GM18867 (cell line): ENCODE results near the gene GNB1.

Experiments used
- ATAC-seq: cut with Tn5 transposase; IDR thresholded peaks from one replicate; pipeline ENCODE4 v1.9.1; 2021; ENCODE audit warnings: mild to moderate bottlenecking, moderate library complexity; ENCODE audit not compliant: unreplicated experiment

GNB1 gene

DNA sequence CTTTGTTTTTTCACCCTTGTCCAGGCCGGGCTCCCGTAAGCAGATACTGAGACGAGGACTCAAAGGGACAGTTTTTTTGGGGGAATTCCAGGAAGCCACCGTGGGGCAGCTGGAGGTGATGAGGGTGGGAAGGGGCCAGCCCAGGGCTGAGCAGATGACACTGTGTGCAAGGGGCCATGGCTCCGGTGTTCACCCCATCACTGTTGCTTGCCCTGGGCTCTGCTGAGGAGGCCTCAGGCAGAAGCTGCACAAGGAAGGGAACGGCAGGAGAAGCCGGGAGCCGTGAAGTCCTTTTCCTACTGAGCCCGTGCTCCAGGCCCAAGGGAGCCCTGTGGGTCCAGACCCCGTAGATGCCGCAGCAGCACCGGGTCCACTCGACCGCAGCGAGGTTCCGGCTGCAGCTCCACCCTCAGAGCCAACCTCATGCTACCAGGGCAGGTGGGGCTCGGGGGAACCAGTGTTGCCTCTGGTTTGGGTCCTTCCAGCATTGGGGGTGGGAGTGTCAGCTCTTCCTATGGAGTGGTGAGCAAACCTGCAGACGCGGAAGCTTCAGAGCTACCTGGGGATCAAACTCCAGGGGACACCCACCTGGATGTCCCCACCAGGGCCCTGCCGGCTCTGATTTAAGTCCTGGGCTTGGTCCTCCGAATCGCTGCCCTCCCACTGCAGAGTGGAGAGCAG, 19.9 kb upstream of the GNB1 start:
- ATAC-seq = no peak

DNA sequence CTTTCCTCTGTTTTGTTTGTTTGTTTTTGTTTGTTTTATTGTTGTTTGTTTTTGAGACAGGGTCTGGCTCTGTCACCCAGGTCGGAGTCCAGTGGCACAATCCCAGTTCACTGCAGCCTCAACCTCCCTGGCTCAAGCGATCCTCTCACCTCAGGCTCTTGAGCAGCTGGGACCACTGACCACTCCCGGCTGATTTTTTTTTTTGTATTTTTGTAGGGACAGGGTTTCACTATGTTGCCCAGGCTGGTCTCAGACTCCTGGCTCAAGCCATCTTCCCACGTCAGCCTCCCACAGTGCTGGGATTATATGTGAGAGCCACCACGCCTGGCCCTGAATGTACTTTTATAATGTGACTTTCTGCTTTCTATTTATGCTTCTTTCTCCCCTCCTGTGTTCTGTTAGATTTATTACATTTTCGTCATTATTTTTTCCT, 19.2 kb upstream of the GNB1 start:
- no peak for ATAC-seq

DNA sequence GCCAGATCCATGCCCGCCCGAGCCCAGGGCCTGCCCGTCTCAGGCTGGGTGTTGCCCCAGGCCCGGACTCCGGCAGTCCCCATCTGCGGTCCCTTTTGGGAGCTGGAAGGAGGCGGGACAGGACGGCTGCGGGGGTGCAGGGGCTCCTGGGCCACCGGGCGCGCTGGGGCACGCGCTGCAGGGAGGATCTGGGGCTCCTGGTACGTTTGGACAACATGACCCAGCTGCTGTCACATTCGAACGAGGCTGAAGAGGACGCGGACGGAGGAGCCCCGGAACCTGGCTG, 17.6 kb upstream of the GNB1 start:
- ATAC-seq = no peak

DNA sequence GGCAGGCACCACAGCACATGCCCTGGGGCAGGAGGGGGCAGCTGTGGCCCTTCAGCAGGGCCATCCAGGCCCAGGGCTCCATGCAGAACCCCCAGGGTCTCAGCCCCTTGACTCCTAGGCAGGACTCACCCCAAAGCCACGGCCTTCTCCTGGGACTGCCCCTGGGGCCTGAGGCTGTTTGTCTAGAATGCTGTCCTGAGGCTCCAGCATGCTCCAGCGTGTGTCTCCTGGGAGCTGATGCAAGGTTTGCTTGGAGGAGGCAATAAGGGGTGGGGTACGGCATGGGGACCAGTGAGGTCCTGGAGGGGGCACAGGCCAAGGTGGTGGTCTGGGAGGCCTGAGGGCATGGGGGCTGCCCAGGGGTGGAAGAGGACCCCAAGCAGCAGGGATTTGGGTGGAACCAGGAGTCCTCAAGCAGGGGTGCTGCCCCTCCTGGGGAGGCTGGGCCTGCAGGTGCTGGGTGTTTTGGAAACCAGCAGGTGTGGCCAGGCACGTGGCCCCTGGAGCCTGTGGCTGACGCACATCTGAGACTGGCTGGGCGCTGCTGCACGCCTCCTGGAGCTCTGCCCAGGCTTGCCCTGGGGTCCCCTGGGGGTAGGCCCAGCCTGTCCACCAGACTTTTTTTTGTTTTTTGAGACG, 16.3 kb upstream of the GNB1 start:
- ATAC-seq = no peak

DNA sequence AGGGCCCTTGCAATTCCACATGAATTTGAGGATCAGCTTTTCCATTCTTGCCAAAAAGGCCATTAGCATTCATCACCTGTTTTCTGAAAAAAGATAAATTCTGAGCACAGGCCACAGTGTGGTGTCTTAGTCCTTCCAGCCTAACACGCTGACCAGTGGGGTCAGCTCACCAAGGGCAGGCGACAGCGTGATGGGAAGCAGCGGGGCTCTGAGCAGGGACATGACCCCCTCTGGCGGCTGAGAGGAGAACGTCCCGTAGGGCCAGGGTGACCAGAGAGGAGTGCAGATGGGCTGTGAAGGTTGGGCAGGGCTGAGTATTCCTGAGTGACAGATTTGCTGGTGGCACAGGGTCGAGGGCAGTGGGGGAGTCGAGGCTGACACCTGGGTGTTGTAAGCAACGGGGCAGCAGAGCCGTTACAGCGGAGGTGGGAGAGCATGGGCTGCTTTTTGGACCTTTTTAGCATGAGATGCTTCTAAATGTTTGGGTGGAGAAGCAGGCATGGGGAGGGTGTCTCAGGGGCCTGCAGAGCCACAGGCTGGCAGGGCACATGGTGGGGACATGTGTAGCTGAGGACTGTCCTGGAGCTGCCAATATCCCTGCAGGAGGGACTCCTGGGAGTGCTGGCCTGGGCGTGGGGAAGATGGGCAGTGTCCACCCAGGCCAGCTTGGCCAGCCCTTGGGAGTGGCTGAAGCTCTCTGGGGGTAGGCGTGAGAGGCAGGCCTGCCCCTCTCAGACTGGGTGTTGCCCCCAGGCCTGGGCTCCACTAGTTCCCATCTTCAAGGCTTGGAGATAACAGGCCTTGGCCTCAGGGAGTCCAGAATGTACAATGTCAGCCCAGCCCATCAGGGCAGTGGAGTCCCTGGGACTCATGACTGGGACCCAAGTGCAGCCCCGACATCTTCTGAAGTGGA, 15.6 kb upstream of the GNB1 start:
- ATAC-seq = no peak

DNA sequence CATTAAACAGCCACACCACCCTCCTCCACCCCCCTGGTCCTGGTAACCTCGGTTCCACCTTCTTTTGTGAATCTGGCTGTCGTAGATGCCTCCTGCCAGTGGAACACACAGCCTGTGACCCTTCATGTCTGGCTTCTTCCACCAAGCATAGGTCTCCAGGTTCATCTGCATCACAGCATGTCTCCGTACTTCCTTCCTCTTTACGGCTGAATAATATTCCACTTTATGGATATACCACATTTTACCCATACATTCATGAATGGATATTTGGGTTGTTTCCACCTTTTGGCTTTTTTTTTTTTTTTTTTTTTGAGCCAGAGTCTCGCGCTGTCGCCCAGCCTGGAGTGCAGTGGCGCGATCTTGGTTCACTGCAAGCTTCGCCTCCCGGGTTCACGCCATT, 12.3 kb upstream of the GNB1 start:
- no peak for ATAC-seq

DNA sequence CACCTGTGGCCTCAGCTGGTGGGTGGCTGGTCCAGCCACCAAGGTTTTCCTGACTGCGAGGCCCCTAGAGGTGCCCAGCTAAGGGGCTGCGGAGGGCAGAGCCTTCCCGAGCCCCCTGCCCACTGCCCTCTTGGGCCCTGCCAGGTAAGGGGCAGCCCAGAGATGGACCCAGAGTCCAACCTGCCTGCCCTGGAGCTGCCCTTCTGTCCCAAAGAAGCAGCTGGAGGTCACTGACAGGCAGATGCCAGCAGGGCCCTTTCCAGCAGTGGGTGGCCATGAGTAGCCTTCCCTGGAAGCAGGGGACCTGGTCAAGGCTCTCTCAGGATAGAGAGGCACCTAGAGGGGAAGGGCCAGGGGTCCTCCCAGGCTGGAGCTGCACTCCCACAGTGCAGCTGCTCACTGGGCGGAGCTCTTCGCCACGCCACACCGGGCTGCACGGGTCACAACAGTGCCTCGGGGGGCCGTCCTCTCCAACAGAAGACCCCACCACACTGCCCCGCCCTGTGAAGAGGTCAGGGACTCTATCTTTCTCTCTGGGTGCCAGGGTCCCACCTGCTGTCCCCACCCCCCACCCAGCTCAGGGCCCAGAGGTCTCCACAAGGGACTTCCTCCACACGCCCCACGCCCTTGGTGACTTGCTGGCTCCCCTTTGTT, 10.9 kb upstream of the GNB1 start:
- no peak for ATAC-seq

DNA sequence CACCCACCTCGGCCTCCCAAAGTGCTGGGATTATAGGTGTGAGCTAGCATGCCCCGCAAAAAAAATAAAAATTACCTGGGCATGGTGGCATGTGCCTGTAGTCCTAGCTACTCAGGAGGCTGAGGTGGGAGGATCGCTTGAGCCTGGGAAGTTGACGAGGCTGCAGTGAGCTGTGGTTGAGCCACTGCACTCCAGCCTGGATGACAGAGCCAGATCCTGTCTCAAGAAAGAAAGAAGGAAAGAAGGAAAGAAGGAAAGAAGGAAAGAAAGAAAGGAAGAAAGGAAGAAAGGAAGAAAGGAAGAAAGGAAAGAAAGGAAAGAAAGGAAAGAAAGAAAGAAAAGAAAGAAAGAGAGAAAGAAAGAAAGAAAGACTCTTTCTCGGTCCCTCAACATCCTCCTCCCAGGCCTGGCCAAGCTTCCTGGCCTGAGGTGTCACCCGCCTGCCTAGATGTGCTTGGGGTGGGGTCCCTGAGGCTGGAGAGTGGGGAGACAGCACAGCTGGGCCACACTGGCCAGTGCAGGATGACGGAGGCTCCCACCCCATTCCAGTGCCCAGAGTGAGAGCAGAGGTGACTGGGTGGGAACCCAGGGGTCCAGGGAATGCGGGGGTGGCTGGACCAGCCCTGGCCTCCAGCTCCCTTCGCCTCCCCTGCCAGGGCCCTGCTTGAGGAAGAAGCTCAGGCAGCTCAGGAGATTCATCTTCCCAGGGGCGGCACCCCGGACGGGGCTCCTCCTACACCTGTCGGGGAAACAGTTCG, 10.2 kb upstream of the GNB1 start:
- no peak for ATAC-seq

DNA sequence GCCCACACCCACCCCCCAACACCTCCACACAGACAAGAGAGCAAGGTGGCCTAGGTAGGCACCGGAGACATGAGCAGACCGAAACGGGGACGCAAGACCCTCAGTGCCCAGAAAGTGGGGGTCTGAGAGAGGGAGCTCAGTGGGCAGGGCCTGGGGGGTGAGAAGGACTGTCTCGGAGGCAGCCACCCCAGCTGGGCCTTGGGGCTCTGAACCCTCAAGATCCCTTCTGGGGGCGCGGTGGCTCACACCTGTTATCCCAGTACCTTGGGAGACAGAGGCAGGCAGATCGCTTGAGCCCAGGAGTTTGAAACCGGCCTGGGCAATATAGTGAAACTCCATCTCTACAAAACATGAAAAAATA, 9.1 kb upstream of the GNB1 start:
- no peak for ATAC-seq

DNA sequence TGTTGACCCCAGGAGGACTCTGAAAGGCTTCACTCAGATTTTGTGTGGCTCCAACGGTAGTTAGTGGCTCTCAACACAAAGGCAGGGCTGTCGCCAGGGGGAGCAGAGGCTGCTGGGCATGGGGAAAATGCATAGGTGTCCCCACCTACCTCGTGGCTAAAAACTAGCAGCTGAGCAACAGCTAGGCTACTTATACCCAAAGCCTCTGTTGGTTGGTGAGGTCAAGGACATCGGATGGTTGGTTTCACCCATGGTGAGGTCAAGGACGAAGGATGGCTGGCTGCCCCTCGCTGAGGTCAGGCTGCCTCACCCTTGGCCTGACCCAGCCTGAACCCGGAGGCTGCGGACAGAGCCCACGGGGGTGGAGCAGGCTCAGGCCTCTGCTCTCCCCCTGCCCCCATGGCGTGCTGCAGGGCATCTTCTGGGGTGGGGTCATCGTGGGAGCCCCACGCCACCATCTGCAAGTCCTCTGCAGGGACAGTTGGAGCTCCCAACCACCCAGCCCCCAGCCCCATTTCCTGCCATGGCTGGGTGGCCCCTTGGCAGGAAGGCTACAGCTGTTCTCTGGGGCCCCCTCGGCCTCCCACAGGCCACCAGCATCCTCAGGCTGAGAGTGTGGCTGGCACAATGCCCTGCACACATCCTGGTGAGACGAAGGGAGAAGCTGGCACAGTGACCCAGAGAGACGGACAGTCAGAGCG, 8.5 kb upstream of the GNB1 start:
- ATAC-seq = no peak

DNA sequence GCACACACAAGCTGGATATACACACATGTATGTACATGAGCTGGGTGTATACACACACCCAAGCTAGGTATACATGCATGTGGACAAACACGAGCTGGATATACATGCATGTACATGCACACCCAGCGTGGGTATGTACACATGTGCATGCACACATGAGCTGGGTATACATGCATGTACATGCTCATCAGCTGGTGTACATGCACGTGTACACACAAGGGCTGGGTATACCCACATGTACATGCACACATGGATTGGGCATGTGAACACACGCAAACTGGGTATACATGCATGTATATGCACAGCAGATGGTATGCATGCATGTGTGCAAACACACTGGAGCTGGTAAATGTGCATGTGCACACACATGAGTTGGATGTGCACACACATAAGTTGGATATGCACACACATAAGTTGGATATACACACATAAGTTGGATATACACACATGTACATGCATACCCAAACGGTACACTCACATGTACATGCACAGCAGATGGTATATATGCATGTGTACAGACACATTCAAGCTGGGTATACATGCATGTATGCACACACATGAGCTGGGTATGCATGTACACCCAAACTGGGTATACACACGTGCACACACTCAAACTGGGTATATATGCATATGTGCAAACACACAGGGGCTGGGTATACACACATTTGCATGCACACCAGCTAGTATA, 7.5 kb upstream of the GNB1 start:
- ATAC-seq = no peak

DNA sequence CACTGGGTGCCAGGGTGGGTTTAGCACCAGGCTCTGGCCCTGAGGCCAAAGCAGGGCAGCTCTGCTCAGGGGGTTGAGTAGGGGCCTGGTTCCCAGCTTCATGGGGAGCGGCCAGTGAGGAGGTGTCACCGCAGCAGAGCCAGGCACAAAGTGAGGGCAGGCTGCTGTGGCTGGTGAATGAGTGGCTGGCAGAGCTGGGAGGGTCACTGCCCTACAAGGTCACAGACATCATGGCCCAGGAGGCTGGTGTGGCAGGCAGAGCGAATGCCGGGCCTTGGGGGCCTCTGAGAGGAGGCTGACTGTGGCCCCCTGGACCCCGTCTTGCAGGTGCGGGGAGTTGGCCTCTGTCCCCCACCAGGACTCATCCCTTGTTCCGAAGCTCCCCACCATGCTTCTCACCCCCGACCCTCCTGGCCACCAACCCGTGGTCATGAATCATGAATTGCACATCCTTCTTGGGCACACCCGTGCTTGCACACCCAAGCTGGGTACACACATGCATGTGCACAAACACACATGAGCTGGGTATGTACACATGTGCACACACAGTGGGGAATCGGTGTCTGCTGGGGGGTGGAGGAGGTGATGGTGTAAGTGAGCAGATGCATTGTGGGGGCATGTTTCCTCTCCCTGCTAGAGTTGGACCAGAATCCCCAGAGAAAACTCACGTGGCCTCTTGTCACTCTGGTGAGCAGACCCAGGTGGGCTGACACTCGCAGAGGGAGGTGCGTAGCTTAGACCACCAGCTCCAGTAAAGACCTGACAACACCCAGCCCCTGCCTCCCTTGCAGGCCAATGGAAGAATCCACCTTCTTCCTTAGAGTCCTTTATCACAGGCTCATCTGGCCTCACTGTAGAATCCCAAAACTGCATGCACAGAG, 4.8 kb upstream of the GNB1 start:
- ATAC-seq = no peak

DNA sequence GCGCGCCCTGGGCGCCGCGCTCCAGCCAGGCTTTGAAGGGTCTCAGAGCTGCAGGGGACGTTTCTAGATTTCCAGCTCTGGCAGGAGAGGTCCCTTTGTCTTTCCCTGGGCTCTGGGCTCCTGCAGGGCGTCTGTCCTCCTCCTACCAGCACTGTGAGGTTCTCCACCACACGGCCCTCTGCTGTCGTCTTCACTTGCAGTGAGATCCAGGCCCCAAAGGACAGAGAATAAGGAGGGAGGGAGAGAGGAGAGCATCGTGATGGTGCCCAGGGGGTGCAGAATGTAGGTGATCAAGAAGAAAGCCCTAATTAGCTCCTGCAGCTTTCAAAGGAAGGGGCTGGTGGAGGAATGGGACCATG, 4.2 kb upstream of the GNB1 start:
- ATAC-seq = no peak

DNA sequence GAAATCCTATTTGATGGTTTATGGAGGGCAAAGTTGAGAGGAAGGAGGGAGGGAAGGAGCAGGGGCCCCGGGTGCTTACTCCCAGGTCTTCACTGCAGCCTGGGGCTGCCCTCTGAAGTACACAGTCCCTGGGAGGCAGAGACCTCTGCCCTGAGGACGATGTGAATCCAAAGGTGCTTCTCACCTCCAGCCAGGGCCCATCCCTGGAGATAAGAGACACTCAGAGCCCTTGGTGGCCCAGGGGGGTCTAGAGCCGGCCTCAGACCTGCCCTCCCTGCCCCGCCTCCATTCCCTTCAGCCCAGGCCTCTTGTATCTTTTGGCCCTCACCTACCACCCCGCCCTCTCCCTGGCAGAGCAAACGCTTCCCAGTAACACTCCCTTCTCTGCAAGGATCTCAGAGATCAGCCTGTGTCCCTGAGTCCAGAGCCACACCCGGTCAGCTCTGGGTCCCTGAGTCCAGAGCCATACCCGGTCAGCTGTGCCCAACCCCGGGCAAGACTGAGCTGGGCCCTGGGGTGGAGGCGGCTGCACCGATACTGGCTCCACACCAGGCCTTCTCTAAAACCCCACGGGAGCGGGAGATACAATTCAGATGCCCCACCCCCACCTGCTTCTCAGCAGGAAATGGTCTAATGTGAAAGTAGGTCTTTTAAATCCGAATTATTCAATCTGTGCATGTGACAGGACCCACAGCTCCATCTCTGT, 3.6 kb upstream of the GNB1 start:
- ATAC-seq = no peak

DNA sequence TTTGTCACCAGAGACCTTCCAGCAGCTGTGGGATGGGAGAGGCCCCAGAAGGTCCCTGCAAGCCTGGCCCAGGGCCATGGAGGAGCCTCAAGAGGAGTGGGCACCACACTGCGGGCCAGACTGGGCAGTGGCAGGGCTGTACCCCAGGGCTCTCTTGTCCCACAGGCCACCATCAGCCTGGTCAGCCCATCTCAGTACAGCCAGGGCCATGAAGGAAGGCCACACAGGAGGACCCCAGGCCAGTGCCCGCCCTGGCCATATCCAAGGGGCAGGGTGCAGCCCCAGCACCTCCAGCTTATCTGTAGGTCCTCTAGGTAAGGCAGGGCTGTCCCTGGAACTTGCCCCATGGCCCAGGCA, 3.1 kb upstream of the GNB1 start:
- no peak for ATAC-seq

DNA sequence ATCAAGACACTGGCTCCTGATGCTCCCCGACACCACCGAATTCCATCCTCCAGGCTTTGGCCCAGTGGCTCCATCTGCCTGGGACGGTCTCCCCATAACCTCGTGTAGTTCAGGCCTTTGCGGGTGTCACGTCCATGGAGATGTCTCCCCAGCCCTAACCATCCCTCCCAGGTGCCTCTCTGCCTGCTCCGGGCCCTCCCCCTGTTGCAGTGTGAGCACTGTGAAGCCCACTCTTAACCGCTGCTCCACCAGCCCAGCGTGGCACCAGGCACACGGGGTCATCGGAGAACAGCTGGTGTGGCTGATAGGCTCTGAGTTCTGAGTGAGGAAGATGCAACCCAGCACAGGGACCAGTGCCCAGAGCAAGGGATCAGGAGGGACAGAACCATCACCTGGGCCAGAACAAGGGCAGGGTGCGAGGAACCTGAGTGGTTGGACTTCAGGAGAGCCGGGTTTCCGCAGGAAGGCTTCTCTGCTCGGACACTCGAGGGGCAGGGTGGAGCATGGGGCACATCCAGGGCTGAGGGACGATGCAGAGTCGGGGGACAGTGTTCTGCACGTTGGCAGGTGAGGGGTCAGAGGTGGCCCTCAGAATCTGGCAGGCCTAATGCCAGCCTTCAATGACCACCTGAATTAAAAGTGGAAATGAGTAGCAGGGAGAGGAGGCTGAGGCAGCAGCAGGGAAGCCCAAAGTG, 2.6 kb upstream of the GNB1 start:
- no peak for ATAC-seq

DNA sequence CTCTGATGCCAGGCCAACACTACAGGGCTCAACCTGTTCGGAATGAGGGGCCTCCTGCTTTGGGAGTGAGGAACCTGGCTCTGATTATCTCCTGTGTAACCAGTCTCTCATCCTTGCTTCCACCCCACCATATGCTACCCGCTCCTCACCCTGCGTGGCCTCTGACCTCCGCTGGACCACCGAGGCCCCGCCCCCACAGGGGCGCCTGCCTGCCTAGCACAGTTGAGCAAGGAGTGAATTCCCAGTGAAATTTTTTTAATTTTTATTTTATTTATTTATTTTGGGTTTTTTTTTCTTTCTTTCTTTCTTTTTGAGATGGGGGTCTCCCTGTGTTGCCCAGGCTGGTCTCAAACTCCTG, 1.9 kb upstream of the GNB1 start:
- ATAC-seq = no peak
